ENCODE results near the gene ZNF471. TPM values are rescaled to one million over a fixed set of nuclear protein-coding genes. Genes with fewer than 3 reads are reported as not detected.

The ZNF471 gene
- total and polyA plus RNA-seq, 10 donors: 0.97 to 9.0 (median 3.1) TPM

DNA sequence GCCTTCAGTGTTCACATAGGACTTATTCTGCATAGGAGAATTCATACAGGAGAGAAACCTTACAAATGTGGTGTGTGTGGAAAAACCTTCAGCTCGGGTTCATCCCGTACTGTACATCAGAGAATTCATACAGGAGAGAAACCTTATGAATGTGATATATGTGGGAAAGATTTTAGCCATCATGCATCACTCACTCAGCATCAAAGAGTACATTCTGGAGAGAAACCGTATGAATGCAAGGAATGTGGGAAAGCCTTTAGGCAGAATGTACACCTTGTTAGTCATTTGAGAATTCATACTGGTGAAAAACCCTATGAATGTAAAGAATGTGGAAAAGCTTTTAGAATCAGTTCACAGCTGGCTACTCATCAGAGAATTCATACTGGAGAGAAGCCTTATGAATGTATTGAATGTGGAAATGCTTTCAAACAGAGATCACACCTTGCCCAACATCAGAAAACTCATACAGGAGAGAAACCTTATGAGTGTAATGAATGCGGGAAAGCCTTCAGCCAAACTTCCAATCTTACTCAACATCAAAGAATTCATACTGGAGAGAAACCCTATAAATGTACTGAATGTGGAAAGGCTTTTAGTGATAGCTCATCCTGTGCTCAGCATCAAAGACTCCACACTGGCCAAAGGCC, 17.7 kb downstream of the ZNF471 start:
- WGBS, 5 donors: 79 to 92% (median 83%) methylated on average over 4 of the region's 4 CpGs
- DNase-seq: no peak

GRCh38 chr19:56537442-56537841, 29.8 kb downstream of the ZNF471 start:
- TF ChIP-seq CTCF (IDR thresholded peaks at IDR 0.05 in 8 of 11, conservative IDR thresholded peaks at IDR 0.05 in 3 of 11): no peak
- TF ChIP-seq POLR2A (IDR thresholded peaks at IDR 0.05): no peak
- no peak for TF ChIP-seq POLR2AphosphoS5 (IDR thresholded peaks at IDR 0.05)
- Histone ChIP-seq H3K4me3 (peak overlapping the region in 3 of 8 donors; percentile 68 to 90 (median 80)), H3K27ac (peak overlapping the region in 1 of 8 donors; percentile 94), H3K27me3 (replicated peaks in 1 of 7) (no peaks in the 10 kb centered on the region), H3K36me3 (peaks cover 0 to 39% (median 8%) of the 10 kb centered on the region in 6 donors), H3K4me1 (peaks cover 0 to 20% (median 8%) of the 10 kb centered on the region in 6 donors), H3K9me3 (peaks cover 13 to 96% (median 87%) of the 10 kb centered on the region in 8 donors)
- DNase-seq: no peak
- 92 to 98% (median 96%) methylated on average over 2 to 3 of the region's 3 CpGs for WGBS, 5 donors
- intact Hi-C loops (cut with DNase I; ENCODE audit: low total_unique reads): no loop called here

More for the DNA sequence above, 17.7 kb downstream of the ZNF471 start:
- Histone ChIP-seq H3K9me3 (peaks cover 46 to 100% (median 100%) of the 10 kb centered on the region in 8 donors), H3K27ac (no peak overlapping the region), H3K4me1 (no peaks in the 10 kb centered on the region), H3K27me3 (replicated peaks in 1 of 7) (no peaks in the 10 kb centered on the region), H3K36me3 (peaks cover 0 to 56% (median 21%) of the 10 kb centered on the region in 6 donors), H3K4me3 (no peak overlapping the region)
- intact Hi-C loops (cut with DNase I; ENCODE audit: low total_unique reads): no loop called here
- TF ChIP-seq POLR2AphosphoS5 (IDR thresholded peaks at IDR 0.05): no peak
- TF ChIP-seq POLR2A (IDR thresholded peaks at IDR 0.05): no peak
- TF ChIP-seq CTCF (IDR thresholded peaks at IDR 0.05 in 8 of 11, conservative IDR thresholded peaks at IDR 0.05 in 3 of 11): no peak

DNA sequence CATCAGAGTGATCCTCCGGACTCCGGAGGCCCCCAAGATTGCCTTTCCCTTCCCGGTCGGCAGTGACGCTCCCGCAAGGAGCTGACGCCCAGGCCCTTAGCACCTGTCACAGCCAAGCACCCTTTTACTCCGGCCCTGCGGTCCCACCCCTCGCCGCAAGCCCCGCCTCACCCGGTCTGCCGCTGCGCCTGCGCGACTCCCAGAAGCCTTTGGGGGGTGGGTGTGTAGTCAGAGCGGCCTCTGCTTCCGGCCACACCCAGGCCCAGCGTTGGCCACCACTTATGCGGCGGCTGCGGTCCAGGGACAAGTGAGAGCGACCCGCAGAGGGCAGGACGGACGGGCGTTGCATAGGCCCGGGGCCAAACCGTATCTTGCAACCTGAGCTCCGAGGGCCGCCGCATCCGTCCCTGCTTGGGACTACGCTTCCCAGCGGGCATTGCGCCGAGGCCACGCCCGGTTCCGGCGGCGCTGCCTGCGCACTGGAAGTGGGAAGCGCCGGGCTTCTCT, 30.7 kb downstream of the ZNF471 start:
- DNase-seq: peak; percentile 96
- intact Hi-C loops (cut with DNase I; ENCODE audit: low total_unique reads): no loop called here
- Histone ChIP-seq H3K36me3 (peaks cover 0 to 48% (median 13%) of the 10 kb centered on the region in 6 donors), H3K4me3 (peak overlapping the region; percentile 58 to 90 (median 68)), H3K27ac (peak overlapping the region; percentile 93 to 99 (median 95)), H3K4me1 (peaks cover 0 to 20% (median 8%) of the 10 kb centered on the region in 6 donors), H3K27me3 (replicated peaks in 1 of 7) (no peaks in the 10 kb centered on the region), H3K9me3 (peaks cover 12 to 96% (median 86%) of the 10 kb centered on the region in 8 donors)
- TF ChIP-seq POLR2A (IDR thresholded peaks at IDR 0.05) (no peak), POLR2AphosphoS5 (IDR thresholded peaks at IDR 0.05) (peak; percentile 72 to 85 (median 79)), CTCF (IDR thresholded peaks at IDR 0.05 in 8 of 11, conservative IDR thresholded peaks at IDR 0.05 in 3 of 11) (peak in 6 of 11 experiments; percentile 15 to 37 (median 32))
- 1 to 9% (median 2%) methylated on average over 12 to 46 of the region's 46 CpGs for WGBS, 5 donors

- intact Hi-C loops (cut with DNase I; ENCODE audit: low total_unique reads): no loop called here
- Histone ChIP-seq H3K4me1 (peaks cover 0 to 20% (median 8%) of the 10 kb centered on the region in 6 donors), H3K4me3 (peak within 1 kb of the TSS; percentile 58 to 90 (median 68)), H3K36me3 (peaks cover 0 to 53% (median 13%) of the 10 kb centered on the region in 6 donors), H3K27me3 (replicated peaks in 1 of 7) (no peaks in the 10 kb centered on the region), H3K27ac (peak within 1 kb of the TSS; percentile 93 to 99 (median 95)), H3K9me3 (peaks cover 13 to 96% (median 86%) of the 10 kb centered on the region in 8 donors)
- WGBS, 5 donors: 1 to 18% (median 5%) methylated on average over 11 to 53 of the region's 65 CpGs
- TF ChIP-seq POLR2AphosphoS5 (IDR thresholded peaks at IDR 0.05) (no peak), POLR2A (IDR thresholded peaks at IDR 0.05) (no peak), CTCF (IDR thresholded peaks at IDR 0.05 in 8 of 11, conservative IDR thresholded peaks at IDR 0.05 in 3 of 11) (no peak)
- peak; percentile 94 for DNase-seq
Observed at GRCh38 chr19:56538761-56539263, 31.2 kb downstream of the ZNF471 start, which contains the start of gene ZFP28. Gene ZFP28 (plus strand): TSS chr19:56538948. CDS start chr19:56539019, 71 bp downstream.

Data from spleen (tissue), 11 donors.